T-helper 2 cell treated with Interferon-gamma antibody and Interleukin-4, amounts not matched to agents 5 μg/mL and 100 μg/mL, for 36 hours (primary cell): ENCODE results near the gene FNDC3B.

Experiments used
- DNase-seq: peaks from one replicate; pipeline ENCODE4 v3.0.0; 2021; ENCODE audit warnings: low spot score
- H3K27ac Mint-ChIP-seq: one replicate; pipeline ENCODE4 v1.8.0; 2021; ENCODE audit warnings: mild to moderate bottlenecking, mixed read lengths
- H3K27me3 Mint-ChIP-seq: one replicate; pipeline ENCODE4 v1.8.0; 2021; ENCODE audit warnings: low read depth, mixed read lengths
- H3K36me3 Mint-ChIP-seq: one replicate; pipeline ENCODE4 v1.8.0; 2021; ENCODE audit warnings: low read depth, mixed read lengths
- H3K4me1 Mint-ChIP-seq: one replicate; pipeline ENCODE4 v1.8.0; 2021; ENCODE audit warnings: low read depth, mixed read lengths
- H3K4me3 Mint-ChIP-seq: one replicate; pipeline ENCODE4 v1.8.0; 2022; ENCODE audit warnings: mild to moderate bottlenecking, moderate library complexity, mixed read lengths
- H3K9me3 Mint-ChIP-seq: one replicate; pipeline ENCODE4 v1.8.0; 2021; ENCODE audit warnings: mixed read lengths

The FNDC3B gene

GRCh38 chr3:172052405-172052804 is 13.0 kb downstream of the FNDC3B start:
- Mint-ChIP-seq H3K27ac (no peak overlapping the region), H3K36me3 (peaks cover 20% of the 10 kb centered on the region), H3K9me3 (no peaks in the 10 kb centered on the region), H3K27me3 (no peaks in the 10 kb centered on the region), H3K4me1 (peaks cover 19% of the 10 kb centered on the region), H3K4me3 (no peak overlapping the region)
- DNase-seq = no peak

- H3K4me3 Mint-ChIP-seq = no peak overlapping the region
- DNase-seq = no peak
- H3K4me1 Mint-ChIP-seq = peaks cover 18% of the 10 kb centered on the region
- H3K27me3 Mint-ChIP-seq = no peaks in the 10 kb centered on the region
- no peak overlapping the region for H3K27ac Mint-ChIP-seq
- H3K36me3 Mint-ChIP-seq = peaks cover 20% of the 10 kb centered on the region
- no peaks in the 10 kb centered on the region for H3K9me3 Mint-ChIP-seq
These were observed 14.9 kb downstream of the FNDC3B start for GRCh38 chr3:172054115-172054764.

GRCh38 chr3:172056416-172056815 is 17.0 kb downstream of the FNDC3B start:
- no peaks in the 10 kb centered on the region for H3K27me3 Mint-ChIP-seq
- no peak overlapping the region for H3K4me3 Mint-ChIP-seq
- no peak for DNase-seq
- H3K9me3 Mint-ChIP-seq = no peaks in the 10 kb centered on the region
- H3K27ac Mint-ChIP-seq = no peak overlapping the region
- peaks cover 10% of the 10 kb centered on the region for H3K36me3 Mint-ChIP-seq
- peaks cover 16% of the 10 kb centered on the region for H3K4me1 Mint-ChIP-seq

DNA sequence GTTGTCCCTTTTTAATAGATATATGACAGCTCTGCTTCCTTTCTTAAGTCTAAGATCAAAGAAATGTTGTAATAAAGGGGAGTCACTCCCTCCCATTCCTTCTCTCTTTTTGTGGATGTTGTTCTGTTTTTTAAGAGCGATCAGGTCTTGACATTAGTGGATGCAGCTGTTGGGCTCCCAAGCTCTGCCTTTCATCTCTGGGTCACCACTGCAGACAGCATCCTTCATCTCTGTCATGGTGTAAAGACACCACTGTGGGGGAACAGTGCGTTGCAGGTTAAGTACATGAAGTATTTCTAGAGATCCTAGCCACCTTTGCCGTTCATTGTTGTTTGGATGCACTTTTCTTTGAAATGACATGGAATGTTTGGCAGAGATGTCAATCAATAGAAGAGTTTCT is 17.7 kb downstream of the FNDC3B start:
- H3K27me3 Mint-ChIP-seq = no peaks in the 10 kb centered on the region
- H3K9me3 Mint-ChIP-seq = no peaks in the 10 kb centered on the region
- DNase-seq = no peak
- H3K27ac Mint-ChIP-seq = no peak overlapping the region
- H3K36me3 Mint-ChIP-seq = peaks cover 8% of the 10 kb centered on the region
- peaks cover 22% of the 10 kb centered on the region for H3K4me1 Mint-ChIP-seq
- no peak overlapping the region for H3K4me3 Mint-ChIP-seq

DNA sequence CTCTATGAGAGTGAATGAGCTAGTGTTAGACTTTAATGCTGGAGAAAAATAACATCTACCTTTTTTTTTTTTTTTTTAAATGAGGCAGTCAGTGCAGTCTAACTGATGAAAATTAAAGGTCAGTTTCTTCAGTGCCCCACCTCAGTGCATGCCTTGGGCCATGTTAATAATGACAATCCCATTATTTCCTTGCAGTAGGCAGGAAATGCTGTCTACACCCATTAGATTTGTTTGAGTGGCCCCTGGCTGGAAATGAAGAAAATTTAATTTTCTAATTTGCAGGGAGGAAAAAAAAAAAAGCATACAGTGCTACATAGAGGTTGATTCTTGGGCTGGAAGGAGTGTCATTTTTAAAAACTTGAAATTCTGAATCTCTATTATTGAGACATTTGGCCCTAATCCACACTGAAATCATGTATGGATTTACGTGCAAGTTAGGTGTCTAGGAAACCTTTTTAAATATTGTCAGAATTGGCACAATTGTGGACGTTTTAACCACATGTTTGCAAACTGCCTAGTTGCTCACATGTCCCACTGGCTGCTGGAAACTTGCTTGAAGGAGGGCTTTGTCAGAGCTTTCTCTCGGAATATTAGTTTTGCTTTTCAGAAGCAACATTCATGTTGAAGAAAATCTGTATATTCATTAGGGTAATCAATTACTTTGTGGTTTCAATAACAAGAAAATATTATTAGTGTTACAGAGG is 18.4 kb downstream of the FNDC3B start:
- no peak overlapping the region for H3K27ac Mint-ChIP-seq
- H3K9me3 Mint-ChIP-seq = no peaks in the 10 kb centered on the region
- H3K4me3 Mint-ChIP-seq = no peak overlapping the region
- H3K4me1 Mint-ChIP-seq = peaks cover 26% of the 10 kb centered on the region
- DNase-seq = no peak
- peaks cover 4% of the 10 kb centered on the region for H3K36me3 Mint-ChIP-seq
- H3K27me3 Mint-ChIP-seq = no peaks in the 10 kb centered on the region

DNA sequence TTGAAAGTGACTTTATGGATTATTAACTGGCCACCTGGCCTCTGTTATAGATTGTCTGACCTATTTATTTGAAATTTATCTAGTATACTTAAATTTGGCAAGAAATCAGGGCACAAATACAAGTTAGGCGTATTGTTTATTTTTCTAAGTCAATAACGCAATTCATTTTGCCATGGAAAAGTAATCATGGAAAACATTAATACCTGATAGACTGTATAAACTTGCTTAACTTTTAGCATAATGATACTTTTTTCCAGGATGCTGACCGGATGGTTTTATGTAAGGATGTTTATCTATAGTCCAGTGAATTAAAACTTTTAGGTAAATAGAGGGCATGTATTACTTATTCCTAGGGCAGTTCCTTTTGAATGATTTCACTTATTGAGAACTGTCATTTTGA is 20.2 kb downstream of the FNDC3B start:
- H3K4me1 Mint-ChIP-seq = peaks cover 31% of the 10 kb centered on the region
- H3K27ac Mint-ChIP-seq = no peak overlapping the region

DNA sequence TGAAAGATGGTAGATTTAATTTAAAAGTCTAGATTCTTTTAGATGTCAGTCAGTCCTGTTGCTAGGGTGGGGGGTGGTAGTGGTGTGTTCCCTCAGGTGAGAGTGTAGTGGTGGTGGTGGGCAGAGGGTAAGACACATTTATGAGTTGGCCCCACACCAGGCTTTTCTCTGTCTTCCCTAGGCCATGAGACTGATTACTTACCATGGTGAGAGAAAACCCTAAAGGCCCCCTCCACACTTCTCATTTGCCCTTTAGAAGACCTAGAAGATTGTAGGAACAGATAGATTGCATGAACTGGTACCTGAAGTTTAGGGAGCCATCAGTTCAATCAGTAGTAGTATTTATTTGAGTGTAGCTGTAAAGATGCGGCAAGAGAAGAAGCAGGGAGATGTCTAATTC is 20.9 kb downstream of the FNDC3B start:
- DNase-seq = no peak
- Mint-ChIP-seq H3K9me3 (no peaks in the 10 kb centered on the region), H3K4me3 (no peak overlapping the region), H3K36me3 (peaks cover 10% of the 10 kb centered on the region), H3K27me3 (no peaks in the 10 kb centered on the region), H3K27ac (no peak overlapping the region), H3K4me1 (peaks cover 28% of the 10 kb centered on the region)

More for the DNA sequence above, 20.2 kb downstream of the FNDC3B start:
- Mint-ChIP-seq H3K36me3 (peaks cover 10% of the 10 kb centered on the region), H3K9me3 (no peaks in the 10 kb centered on the region), H3K4me3 (no peak overlapping the region), H3K27me3 (no peaks in the 10 kb centered on the region)
- no peak for DNase-seq

DNA sequence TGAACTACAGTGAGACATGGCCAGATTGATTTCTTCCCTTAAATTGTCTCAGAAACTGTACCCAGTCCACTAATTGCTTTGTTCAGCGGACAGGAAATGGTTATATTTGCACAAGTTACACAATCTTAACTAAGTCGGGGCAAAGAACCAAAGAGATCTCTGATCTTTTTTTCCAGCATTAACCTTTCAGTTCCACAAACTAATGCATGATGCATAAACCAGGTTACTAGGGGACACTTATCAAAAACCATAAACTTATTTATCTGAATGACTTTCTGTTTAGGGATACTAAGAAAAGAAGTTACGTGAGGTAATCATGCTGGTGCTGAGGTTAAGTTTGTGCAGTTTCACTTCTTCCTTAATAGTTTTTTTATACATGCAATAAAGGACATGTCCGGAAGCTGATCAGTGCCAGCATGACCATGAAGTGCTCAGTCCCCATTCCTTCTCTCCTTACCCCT is 22.4 kb downstream of the FNDC3B start:
- Mint-ChIP-seq H3K9me3 (no peaks in the 10 kb centered on the region), H3K4me1 (peaks cover 23% of the 10 kb centered on the region), H3K27ac (no peak overlapping the region), H3K4me3 (peak overlapping the region; percentile 9), H3K27me3 (no peaks in the 10 kb centered on the region), H3K36me3 (peaks cover 7% of the 10 kb centered on the region)
- DNase-seq = no peak

DNA sequence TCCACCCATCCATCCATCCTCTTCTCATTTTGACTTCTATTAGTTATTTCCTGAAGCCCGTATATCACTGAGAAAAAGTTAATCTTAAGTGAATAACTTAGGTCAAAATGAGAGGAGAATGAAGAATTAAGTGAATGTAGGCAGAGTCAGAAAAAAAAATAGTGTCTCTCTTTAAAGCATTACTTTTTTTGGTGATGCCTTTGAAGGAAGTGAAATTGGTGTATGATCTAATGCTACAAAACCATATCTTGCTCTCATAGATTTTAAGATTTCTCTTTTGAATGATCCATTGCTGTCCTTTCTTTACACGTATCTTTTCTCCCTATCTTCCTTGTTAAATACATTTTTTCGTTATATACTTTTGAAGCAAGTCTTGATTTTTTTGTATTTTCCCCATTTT is 23.4 kb downstream of the FNDC3B start:
- peaks cover 26% of the 10 kb centered on the region for H3K4me1 Mint-ChIP-seq
- no peak overlapping the region for H3K4me3 Mint-ChIP-seq
- H3K9me3 Mint-ChIP-seq = no peaks in the 10 kb centered on the region
- no peaks in the 10 kb centered on the region for H3K27me3 Mint-ChIP-seq
- no peak overlapping the region for H3K27ac Mint-ChIP-seq
- peaks cover 10% of the 10 kb centered on the region for H3K36me3 Mint-ChIP-seq
- no peak for DNase-seq

DNA sequence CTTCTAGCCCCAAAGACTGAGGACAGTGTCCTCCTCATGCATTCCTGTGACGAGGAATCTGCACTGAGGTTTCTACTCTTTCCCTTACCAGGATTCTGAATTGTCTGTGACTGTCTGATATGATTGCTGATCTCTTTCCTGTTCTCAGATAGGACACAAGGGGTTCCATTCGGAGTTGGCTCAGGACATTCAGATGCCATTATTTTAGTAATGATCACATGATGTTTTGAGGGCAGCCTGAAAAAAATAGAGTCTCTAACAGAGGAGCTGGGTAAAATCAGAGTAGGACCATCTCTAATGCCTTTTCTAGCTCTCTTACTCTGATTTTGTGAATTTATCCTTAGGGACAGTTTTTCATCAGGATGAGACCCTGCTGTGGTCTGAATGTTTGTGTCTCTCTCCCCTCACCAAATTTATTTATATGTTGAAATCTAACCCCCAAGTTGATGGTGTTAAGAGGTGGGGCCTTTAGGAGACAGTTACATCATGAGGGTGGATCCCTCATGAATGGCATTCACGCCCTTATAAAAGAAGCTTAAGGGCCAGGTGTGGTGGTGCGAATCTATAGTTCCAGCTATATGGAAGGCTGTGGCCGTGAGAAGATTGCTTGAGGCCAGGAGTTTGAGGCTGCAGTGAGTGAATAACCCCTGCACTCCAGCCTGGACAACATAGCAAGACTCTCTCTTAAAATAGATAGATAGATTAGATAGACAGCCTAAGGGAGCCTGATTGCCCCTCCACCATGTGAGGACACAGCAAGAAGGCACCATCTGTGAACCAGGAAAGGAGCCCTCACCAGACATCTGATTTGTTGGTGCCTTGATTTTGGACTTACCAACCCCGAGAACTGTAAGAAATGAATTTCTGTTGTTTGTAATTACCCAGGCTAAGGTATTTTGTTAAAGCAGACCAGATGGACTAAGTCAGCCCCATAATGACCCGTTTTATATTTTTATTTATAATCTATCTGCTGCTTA is 24.4 kb downstream of the FNDC3B start:
- DNase-seq = no peak
- H3K9me3 Mint-ChIP-seq = no peaks in the 10 kb centered on the region
- no peak overlapping the region for H3K4me3 Mint-ChIP-seq
- H3K27me3 Mint-ChIP-seq = no peaks in the 10 kb centered on the region
- H3K27ac Mint-ChIP-seq = no peak overlapping the region
- peaks cover 10% of the 10 kb centered on the region for H3K36me3 Mint-ChIP-seq
- peaks cover 29% of the 10 kb centered on the region for H3K4me1 Mint-ChIP-seq

DNA sequence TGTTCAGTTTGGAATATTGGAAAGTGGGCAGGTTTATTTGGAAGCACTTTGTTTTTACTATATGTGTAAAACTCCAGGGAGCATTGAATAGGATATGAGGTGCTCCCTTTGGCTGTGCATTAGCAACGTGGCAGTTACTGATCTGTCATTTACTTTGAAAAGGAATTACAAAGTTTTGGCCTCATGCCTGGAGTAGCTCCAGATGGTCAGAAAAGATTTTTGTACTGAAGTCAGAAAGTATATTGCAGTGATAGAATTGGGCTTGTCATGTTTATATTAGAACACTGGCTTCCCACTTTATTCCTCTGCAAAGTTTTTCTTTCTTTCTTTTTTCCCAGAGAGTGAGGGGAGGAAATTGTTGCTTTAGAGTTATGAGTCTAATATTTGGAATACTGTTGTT is 26.1 kb downstream of the FNDC3B start:
- DNase-seq = no peak
- H3K4me1 Mint-ChIP-seq = peaks cover 30% of the 10 kb centered on the region
- peaks cover 2% of the 10 kb centered on the region for H3K27me3 Mint-ChIP-seq
- H3K36me3 Mint-ChIP-seq = peaks cover 10% of the 10 kb centered on the region
- H3K4me3 Mint-ChIP-seq = no peak overlapping the region
- no peak overlapping the region for H3K27ac Mint-ChIP-seq
- H3K9me3 Mint-ChIP-seq = no peaks in the 10 kb centered on the region

DNA sequence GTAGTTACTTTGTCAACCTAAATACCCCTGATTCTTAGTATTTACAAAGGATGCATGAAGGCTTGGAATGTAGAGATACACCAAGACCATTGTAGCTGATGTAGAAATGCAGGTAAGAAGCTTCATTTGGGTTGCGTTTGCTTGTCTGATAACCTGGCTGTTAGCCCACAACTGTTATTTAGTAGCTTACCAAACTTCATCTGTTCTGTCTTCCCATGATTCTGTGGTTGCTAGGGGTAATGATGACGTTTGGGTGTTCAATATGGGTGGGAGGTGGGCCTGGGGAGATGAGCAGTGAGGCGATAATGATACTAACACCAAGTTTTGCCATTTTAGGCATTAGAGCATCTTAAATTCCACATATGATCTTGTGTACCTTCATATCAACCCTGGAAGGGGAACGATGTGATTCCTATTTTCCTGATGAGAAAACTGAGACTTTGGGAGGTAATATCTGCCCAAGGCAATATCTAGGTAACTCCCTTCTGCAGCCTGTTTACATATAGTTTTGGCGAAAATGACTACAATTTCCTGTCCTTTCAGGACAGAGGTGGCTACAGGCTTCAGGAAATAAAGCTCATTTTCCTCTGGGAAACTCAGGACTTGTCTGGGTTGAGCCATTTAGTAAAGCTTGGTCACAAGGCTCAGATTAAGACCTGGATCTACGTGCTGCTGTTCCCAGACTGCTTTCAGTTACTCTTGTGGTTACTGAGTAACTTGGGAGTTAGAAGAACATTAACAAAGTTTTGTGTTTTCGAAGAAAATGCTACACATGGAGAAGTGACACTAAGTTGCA is 26.8 kb downstream of the FNDC3B start:
- peaks cover 10% of the 10 kb centered on the region for H3K36me3 Mint-ChIP-seq
- no peak for DNase-seq
- no peak overlapping the region for H3K4me3 Mint-ChIP-seq
- H3K27ac Mint-ChIP-seq = no peak overlapping the region
- H3K4me1 Mint-ChIP-seq = peaks cover 30% of the 10 kb centered on the region
- H3K27me3 Mint-ChIP-seq = peaks cover 2% of the 10 kb centered on the region
- H3K9me3 Mint-ChIP-seq = no peaks in the 10 kb centered on the region
